ENCODE measurements around the gene C16orf46.

C16orf46 gene

DNA sequence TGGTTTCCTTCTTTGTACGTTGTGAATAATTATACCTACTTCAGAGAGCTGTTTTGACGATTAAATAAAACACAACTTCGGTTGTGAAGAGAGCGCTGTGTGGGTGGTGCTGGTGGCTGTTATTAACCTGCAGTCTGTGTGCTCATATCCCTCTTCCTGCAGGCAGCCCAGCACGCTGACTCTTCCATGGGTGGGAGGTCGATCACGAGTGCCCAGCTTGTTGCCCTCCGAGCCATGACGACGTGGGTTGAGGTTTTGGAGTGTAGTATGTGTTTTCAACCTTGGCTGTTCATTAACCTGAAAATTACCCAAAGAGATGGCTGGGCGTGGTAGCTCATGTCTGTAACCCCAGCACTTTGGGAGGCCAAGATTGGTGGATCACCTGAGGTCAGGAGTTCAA is 30.5 kb upstream of the C16orf46 start:
- TF ChIP-seq, protein P1, sequence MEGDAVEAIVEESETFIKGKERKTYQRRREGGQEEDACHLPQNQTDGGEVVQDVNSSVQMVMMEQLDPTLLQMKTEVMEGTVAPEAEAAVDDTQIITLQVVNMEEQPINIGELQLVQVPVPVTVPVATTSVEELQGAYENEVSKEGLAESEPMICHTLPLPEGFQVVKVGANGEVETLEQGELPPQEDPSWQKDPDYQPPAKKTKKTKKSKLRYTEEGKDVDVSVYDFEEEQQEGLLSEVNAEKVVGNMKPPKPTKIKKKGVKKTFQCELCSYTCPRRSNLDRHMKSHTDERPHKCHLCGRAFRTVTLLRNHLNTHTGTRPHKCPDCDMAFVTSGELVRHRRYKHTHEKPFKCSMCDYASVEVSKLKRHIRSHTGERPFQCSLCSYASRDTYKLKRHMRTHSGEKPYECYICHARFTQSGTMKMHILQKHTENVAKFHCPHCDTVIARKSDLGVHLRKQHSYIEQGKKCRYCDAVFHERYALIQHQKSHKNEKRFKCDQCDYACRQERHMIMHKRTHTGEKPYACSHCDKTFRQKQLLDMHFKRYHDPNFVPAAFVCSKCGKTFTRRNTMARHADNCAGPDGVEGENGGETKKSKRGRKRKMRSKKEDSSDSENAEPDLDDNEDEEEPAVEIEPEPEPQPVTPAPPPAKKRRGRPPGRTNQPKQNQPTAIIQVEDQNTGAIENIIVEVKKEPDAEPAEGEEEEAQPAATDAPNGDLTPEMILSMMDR (IDR thresholded peaks at IDR 0.05; ENCODE audit: low read depth, low read length, missing control alignments): no peak
- no peak for DNase-seq (ENCODE audit: low read depth)
- no peak overlapping the region for H3K4me3 ChIP-seq (ENCODE audit: low read depth, low read length)

DNA sequence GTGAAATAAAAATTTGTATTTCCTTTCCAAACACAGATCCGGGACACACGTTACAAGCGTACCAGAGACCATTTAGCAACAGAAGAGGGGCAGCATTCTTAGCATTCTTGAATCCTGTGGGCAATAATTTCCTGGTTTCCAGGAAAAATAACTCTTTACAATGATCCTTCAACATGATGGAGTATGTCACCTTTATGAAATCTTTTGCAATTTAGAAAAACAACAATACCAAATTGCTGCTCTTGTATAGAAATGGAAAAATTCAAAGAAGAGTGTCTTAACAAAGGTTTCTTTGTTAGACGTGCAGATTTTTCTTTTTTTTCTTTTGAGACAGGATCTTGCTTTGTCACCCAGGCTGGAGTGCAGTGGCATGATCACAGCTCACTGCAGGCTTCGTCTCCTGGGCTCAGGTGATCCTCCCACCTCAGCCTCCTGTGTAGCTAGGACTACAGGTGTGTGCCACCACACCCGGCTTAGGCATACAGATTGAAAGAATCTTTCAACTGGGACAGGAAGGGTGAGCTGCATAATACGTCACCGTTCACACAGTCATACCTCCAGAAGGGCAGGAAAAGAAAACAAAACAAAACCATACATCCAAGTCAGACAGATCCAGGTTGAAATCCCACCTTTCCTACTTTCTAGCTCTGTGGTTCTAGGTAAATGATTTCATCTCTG is 29.9 kb upstream of the C16orf46 start:
- no peak overlapping the region for H3K4me3 ChIP-seq (ENCODE audit: low read depth, low read length)
- TF ChIP-seq, protein P1 (IDR thresholded peaks at IDR 0.05; ENCODE audit: low read depth, low read length, missing control alignments): no peak
- no peak for DNase-seq (ENCODE audit: low read depth)

DNA sequence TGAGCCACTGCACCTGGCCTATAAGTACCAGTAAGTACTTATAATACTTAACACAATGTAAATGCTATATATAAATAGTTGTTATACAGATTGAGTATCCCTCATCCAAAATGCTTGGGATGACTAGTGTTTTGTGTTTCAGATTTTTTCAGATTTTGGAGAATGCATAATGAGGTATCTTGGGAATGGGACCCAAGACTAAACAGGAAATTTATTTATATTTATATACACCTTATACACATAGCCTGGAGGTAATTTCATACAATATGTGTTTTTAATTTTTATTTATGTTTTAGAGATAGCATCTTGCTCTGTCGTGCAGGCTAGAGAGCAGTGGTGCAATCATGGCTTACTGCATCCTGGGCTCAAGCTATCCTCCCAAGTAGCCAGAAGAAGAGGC is 28.9 kb upstream of the C16orf46 start:
- no peak for DNase-seq (ENCODE audit: low read depth)
- no peak overlapping the region for H3K4me3 ChIP-seq (ENCODE audit: low read depth, low read length)
- TF ChIP-seq, protein P1 (IDR thresholded peaks at IDR 0.05; ENCODE audit: low read depth, low read length, missing control alignments): no peak

DNA sequence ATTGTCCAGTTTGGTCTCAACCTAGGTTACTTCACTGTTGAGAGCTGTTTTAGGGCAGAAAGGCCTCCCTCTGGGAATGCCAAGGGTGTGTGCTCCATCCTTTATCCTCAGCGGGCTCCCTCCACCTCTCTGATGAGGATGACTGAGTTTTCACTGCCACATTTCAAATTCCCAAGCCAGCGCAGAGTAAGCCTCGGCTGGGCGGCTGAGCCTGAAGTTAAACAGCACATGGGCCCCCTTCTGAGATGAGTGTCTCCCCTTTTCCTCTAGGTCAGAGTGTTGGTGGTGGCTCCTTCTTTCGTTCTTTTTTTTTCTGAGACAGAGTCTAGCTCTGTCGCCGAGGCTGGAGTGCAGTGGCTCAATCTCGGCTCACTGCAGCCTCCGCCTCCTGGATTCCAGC is 24.7 kb upstream of the C16orf46 start:
- H3K4me3 ChIP-seq (ENCODE audit: low read depth, low read length): no peak overlapping the region
- no peak for DNase-seq (ENCODE audit: low read depth)
- TF ChIP-seq, protein P1 (IDR thresholded peaks at IDR 0.05; ENCODE audit: low read depth, low read length, missing control alignments): no peak

DNA sequence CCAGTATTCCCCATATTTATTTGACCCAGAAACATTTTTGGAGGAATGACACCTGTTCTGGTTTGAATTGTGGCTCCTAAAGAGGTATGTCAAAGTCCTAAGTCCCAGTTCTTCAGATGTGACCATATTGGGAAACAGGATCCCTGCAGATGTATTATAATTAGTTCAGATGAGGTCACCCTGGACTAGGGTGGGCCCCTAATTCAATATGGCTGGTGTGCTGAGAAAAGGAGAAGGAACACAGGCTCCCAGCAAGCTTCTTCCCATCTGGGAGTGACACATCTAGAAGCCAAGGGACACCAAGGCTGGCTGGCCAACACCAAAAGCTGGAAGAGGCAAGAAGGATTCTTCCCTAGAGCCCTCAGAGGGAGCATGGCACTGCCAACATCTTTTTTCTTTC is 22.9 kb upstream of the C16orf46 start:
- DNase-seq (ENCODE audit: low read depth): no peak
- TF ChIP-seq, protein P1 (IDR thresholded peaks at IDR 0.05; ENCODE audit: low read depth, low read length, missing control alignments): no peak
- no peak overlapping the region for H3K4me3 ChIP-seq (ENCODE audit: low read depth, low read length)

DNA sequence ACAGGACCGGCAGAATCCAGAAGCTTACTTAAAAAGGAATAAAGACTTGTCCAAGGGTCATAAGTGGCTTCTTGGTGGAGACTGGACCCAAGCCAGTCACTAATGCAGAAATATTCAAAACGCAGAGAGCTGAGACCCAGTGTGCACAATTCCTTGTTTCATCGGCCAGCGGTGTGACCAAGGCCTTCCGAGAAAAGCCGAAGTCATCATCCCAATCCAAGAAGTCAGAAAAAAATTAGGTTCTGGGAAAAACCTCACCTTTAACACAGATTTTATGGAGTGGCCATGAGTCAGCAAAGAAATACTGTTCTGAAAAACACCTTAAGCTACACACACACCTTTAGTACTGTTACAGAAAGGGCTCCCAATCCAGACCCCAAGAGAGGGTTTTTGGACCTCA is 20.2 kb upstream of the C16orf46 start:
- H3K4me3 ChIP-seq (ENCODE audit: low read depth, low read length): no peak overlapping the region
- DNase-seq (ENCODE audit: low read depth): no peak
- TF ChIP-seq, protein P1 (IDR thresholded peaks at IDR 0.05; ENCODE audit: low read depth, low read length, missing control alignments): no peak

DNA sequence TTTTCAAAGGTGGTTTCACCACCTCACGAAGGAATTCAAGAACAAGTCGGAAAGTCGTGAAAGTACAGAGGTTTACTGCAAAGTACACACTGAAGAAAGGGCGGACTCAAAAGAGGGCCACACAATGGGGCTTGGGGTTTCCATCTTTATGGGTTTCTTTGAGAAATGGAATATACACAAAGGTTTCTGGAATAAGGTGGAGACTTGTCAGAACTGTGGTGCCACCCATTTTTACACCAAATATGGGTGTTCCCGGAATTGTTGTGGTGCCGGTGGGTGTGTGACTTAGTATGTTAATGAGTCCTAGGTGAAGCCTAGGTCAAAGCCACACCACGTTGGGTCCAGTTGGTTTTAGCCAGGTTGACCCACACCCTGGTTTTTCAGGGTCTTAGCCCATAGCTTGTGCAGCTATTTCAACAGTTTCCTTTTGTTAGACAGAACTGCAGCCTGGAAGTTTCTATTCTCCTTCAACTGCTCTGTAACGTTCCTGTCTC is 19.7 kb upstream of the C16orf46 start:
- no peak for DNase-seq (ENCODE audit: low read depth)
- TF ChIP-seq, protein P1 (IDR thresholded peaks at IDR 0.05; ENCODE audit: low read depth, low read length, missing control alignments): no peak
- peak overlapping the region; percentile 30 for H3K4me3 ChIP-seq (ENCODE audit: low read depth, low read length)
